ENCODE measurements around the gene GGTA1. TPM values are rescaled to one million over a fixed set of nuclear protein-coding genes. Genes with fewer than 3 reads are reported as not detected.

Gene GGTA1
- total RNA-seq (2021): not detected in 3 replicates
- Bru-seq, nascent RNA: percentile 2 among the genes with signal in this experiment
- long read RNA-seq, experiment 1: 0 reads
- long read RNA-seq, experiment 2: 0 reads
- long read RNA-seq, experiment 3: 0 reads

DNA sequence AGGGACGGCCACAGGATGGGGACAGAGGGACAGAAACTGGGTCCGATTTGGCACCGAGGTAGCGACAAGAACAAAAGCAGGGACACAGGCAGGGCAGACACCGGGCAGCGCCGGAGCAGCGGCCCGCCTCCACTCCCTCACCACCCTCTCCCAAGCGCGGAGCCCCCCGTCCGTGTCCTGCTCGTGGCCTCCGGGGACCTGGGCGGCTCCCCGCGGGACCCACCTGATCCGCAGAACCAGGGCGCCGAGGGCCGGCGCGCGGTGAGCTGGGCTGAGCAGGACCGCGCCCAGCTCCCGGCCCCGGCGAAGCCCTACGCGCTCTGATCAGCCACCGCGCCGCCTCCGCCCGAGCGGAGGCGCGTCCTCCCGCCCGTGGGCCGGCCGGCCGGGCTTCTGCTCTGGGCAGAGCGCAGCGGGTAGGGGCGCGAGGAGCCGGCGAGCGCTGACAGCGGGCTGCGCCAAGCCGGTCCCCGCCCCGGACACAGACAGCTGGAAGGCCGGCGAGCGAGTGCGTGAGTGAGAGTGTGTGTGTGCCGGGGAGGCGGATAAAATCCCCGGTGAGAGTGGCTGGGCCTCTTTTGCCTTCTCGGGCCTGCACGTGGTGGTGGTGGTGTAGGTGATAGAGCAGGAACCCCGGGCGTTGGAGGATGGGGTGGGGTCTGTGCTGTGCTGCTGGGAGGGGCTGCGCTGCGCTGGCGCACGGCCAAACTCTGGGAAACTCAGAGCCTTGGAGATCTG, at the start of gene GGTA1:
TSS of gene GGTA1 (minus strand) at position 418 of the 738 bp plus-strand sequence. CDS start 31,922 bp downstream, outside the sequence.
- peaks cover 35% of the 10 kb centered on the region for H3K4me1 Mint-ChIP-seq
- H3K36me3 Mint-ChIP-seq: 0 out of 2 replicates have a peak, but pooled peaks cover 4% of the 10 kb centered on the region
- peak within 1 kb of the TSS; percentile 79 for H3K4me3 Mint-ChIP-seq
- CTCF ChIA-PET: interaction anchor here (0.6 to 2.8 kb wide), 13 partner anchors 8 to 185 kb away, joined by 3 to 11 read pairs (median 4); no protein-coding TSS in a partner anchor
- no peak within 1 kb of the TSS for H3K27ac Mint-ChIP-seq
- H3K27me3 Mint-ChIP-seq (ENCODE audit: low read depth): peaks cover 84% of the 10 kb centered on the region
- no peak for TF ChIP-seq KAT7 (CRISPR knock-in tag; IDR thresholded peaks at IDR 0.05; ENCODE audit: borderline replicate concordance)
- TF ChIP-seq FOXP1 (CRISPR knock-in tag; IDR thresholded peaks at IDR 0.05; ENCODE audit: borderline replicate concordance): peak; percentile 60; the same call in 1 of the 2 replicates
- TF ChIP-seq, protein P1, sequence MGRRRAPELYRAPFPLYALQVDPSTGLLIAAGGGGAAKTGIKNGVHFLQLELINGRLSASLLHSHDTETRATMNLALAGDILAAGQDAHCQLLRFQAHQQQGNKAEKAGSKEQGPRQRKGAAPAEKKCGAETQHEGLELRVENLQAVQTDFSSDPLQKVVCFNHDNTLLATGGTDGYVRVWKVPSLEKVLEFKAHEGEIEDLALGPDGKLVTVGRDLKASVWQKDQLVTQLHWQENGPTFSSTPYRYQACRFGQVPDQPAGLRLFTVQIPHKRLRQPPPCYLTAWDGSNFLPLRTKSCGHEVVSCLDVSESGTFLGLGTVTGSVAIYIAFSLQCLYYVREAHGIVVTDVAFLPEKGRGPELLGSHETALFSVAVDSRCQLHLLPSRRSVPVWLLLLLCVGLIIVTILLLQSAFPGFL (CRISPR knock-in tag; IDR thresholded peaks at IDR 0.05; ENCODE audit: borderline replicate concordance): no peak
- TF ChIP-seq, protein P2, sequence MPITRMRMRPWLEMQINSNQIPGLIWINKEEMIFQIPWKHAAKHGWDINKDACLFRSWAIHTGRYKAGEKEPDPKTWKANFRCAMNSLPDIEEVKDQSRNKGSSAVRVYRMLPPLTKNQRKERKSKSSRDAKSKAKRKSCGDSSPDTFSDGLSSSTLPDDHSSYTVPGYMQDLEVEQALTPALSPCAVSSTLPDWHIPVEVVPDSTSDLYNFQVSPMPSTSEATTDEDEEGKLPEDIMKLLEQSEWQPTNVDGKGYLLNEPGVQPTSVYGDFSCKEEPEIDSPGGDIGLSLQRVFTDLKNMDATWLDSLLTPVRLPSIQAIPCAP (CRISPR knock-in tag; IDR thresholded peaks at IDR 0.05): no peak
- no peak for TF ChIP-seq NFATC4 (CRISPR knock-in tag; IDR thresholded peaks at IDR 0.05)
- TF ChIP-seq, protein P3, sequence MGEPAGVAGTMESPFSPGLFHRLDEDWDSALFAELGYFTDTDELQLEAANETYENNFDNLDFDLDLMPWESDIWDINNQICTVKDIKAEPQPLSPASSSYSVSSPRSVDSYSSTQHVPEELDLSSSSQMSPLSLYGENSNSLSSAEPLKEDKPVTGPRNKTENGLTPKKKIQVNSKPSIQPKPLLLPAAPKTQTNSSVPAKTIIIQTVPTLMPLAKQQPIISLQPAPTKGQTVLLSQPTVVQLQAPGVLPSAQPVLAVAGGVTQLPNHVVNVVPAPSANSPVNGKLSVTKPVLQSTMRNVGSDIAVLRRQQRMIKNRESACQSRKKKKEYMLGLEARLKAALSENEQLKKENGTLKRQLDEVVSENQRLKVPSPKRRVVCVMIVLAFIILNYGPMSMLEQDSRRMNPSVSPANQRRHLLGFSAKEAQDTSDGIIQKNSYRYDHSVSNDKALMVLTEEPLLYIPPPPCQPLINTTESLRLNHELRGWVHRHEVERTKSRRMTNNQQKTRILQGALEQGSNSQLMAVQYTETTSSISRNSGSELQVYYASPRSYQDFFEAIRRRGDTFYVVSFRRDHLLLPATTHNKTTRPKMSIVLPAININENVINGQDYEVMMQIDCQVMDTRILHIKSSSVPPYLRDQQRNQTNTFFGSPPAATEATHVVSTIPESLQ (CRISPR knock-in tag; IDR thresholded peaks at IDR 0.05): no peak
- TF ChIP-seq, protein P4, sequence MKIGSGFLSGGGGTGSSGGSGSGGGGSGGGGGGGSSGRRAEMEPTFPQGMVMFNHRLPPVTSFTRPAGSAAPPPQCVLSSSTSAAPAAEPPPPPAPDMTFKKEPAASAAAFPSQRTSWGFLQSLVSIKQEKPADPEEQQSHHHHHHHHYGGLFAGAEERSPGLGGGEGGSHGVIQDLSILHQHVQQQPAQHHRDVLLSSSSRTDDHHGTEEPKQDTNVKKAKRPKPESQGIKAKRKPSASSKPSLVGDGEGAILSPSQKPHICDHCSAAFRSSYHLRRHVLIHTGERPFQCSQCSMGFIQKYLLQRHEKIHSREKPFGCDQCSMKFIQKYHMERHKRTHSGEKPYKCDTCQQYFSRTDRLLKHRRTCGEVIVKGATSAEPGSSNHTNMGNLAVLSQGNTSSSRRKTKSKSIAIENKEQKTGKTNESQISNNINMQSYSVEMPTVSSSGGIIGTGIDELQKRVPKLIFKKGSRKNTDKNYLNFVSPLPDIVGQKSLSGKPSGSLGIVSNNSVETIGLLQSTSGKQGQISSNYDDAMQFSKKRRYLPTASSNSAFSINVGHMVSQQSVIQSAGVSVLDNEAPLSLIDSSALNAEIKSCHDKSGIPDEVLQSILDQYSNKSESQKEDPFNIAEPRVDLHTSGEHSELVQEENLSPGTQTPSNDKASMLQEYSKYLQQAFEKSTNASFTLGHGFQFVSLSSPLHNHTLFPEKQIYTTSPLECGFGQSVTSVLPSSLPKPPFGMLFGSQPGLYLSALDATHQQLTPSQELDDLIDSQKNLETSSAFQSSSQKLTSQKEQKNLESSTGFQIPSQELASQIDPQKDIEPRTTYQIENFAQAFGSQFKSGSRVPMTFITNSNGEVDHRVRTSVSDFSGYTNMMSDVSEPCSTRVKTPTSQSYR (CRISPR knock-in tag; IDR thresholded peaks at IDR 0.05): no peak
- peak; percentile 51 for TF ChIP-seq SP1 (CRISPR knock-in tag; conservative IDR thresholded peaks at IDR 0.05)
- TF ChIP-seq MYBL2 (CRISPR knock-in tag; IDR thresholded peaks at IDR 0.05): peak; percentile 55; the same call in 1 of the 2 replicates
- TF ChIP-seq, protein P5, sequence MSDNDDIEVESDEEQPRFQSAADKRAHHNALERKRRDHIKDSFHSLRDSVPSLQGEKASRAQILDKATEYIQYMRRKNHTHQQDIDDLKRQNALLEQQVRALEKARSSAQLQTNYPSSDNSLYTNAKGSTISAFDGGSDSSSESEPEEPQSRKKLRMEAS (CRISPR knock-in tag; IDR thresholded peaks at IDR 0.05): peak; percentile 42; the same call in 1 of the 2 replicates
- no peak for TF ChIP-seq ZBTB21 (CRISPR knock-in tag; IDR thresholded peaks at IDR 0.05; ENCODE audit: borderline replicate concordance)
- peak; percentile 65 for ATAC-seq
- POLR2A ChIA-PET: no interaction called here
- peak; percentile 44 for DNase-seq (ENCODE audit: low spot score)
- H3K9me3 Mint-ChIP-seq: peaks cover 10% of the 10 kb centered on the region

DNA sequence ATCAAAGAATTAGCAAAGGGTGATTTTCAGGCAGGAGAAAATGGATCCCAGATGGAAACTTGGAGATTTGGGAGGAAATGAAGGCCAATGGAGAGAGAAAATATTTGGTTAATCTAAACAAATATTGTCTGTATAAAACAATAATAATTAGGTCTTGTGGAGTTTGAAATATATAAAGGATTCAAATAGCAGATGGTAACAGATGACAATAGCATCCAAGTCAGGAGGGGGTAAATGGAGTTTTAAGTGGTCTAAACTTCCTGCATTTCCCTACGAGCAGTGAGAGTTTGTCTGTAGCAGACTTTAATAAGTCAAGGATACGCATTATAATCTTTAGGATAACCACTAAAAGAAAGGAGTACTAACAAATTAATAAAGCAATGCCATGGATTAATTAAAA, 49.0 kb upstream of the GGTA1 start:
- CTCF ChIA-PET: interaction anchor here (0.9 to 2.4 kb wide), 3 partner anchors 52 to 382 kb away, joined by 3 to 10 read pairs (median 4); no protein-coding TSS in a partner anchor
- POLR2A ChIA-PET: no interaction called here
- Mint-ChIP-seq H3K4me1 (peaks cover 12% of the 10 kb centered on the region), H3K4me3 (no peak overlapping the region), H3K27ac (no peak overlapping the region), H3K27me3 (ENCODE audit: low read depth) (peaks cover 13% of the 10 kb centered on the region), H3K36me3 (no peaks in the 10 kb centered on the region), H3K9me3 (no peaks in the 10 kb centered on the region)
- no peak for DNase-seq (ENCODE audit: low spot score)
- no peak for ATAC-seq
- TF ChIP-seq ZNF396 (CRISPR knock-in tag; IDR thresholded peaks at IDR 0.05; ENCODE audit: borderline replicate concordance): no peak
- TF ChIP-seq, protein P5 (CRISPR knock-in tag; IDR thresholded peaks at IDR 0.05): no peak
- TF ChIP-seq, protein P6, sequence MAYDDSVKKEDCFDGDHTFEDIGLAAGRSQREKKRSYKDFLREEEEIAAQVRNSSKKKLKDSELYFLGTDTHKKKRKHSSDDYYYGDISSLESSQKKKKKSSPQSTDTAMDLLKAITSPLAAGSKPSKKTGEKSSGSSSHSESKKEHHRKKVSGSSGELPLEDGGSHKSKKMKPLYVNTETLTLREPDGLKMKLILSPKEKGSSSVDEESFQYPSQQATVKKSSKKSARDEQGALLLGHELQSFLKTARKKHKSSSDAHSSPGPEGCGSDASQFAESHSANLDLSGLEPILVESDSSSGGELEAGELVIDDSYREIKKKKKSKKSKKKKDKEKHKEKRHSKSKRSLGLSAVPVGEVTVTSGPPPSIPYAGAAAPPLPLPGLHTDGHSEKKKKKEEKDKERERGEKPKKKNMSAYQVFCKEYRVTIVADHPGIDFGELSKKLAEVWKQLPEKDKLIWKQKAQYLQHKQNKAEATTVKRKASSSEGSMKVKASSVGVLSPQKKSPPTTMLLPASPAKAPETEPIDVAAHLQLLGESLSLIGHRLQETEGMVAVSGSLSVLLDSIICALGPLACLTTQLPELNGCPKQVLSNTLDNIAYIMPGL (CRISPR knock-in tag; IDR thresholded peaks at IDR 0.05): no peak
- TF ChIP-seq, protein P7, sequence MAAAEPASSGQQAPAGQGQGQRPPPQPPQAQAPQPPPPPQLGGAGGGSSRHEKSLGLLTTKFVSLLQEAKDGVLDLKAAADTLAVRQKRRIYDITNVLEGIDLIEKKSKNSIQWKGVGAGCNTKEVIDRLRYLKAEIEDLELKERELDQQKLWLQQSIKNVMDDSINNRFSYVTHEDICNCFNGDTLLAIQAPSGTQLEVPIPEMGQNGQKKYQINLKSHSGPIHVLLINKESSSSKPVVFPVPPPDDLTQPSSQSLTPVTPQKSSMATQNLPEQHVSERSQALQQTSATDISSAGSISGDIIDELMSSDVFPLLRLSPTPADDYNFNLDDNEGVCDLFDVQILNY (CRISPR knock-in tag; IDR thresholded peaks at IDR 0.05): no peak
- no peak for TF ChIP-seq NFATC4 (CRISPR knock-in tag; IDR thresholded peaks at IDR 0.05)
- TF ChIP-seq GTF2I (CRISPR knock-in tag; conservative IDR thresholded peaks at IDR 0.05): no peak
- TF ChIP-seq, protein P3 (CRISPR knock-in tag; IDR thresholded peaks at IDR 0.05): no peak
- TF ChIP-seq, protein P8, sequence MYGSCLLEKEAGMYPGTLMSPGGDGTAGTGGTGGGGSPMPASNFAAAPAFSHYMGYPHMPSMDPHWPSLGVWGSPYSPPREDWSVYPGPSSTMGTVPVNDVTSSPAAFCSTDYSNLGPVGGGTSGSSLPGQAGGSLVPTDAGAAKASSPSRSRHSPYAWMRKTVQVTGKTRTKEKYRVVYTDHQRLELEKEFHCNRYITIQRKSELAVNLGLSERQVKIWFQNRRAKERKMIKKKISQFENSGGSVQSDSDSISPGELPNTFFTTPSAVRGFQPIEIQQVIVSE (CRISPR knock-in tag; IDR thresholded peaks at IDR 0.05; ENCODE audit: borderline replicate concordance): no peak
- no peak for TF ChIP-seq ELF4 (CRISPR knock-in tag; IDR thresholded peaks at IDR 0.05; ENCODE audit: low read depth)
- TF ChIP-seq GRHL2 (CRISPR knock-in tag; IDR thresholded peaks at IDR 0.05; ENCODE audit: insufficient replicate concordance, severe bottlenecking): no peak
- TF ChIP-seq SP1 (CRISPR knock-in tag; conservative IDR thresholded peaks at IDR 0.05): no peak
